ENCODE measurements around the gene VMP1.
"Not testable (repeated sequence)": the region's sequence is repeated elsewhere in the genome, so short reads cannot be mapped to it uniquely, and the experiment has no call there.

Gene VMP1

DNA sequence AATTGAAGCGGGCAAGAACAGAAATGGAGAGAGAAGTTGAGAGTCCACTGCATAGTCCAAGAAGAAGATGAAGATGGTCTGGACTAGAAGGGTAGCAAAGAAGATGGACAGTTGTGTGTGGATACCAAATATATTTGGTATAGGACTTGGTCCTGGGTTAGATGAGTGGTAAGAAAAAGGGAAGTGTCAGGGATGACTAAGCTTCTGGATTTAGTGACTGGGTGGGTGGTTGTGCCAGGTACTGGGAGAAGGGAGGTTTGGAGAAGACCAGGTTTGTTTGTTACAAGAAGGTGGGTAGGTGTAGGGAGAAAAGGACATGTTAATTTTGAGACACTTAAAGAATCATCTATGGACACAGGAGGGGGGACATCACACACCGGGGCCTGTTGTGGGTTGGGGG, 5.4 kb downstream of the VMP1 start:
- no peak for DNase-seq

DNA sequence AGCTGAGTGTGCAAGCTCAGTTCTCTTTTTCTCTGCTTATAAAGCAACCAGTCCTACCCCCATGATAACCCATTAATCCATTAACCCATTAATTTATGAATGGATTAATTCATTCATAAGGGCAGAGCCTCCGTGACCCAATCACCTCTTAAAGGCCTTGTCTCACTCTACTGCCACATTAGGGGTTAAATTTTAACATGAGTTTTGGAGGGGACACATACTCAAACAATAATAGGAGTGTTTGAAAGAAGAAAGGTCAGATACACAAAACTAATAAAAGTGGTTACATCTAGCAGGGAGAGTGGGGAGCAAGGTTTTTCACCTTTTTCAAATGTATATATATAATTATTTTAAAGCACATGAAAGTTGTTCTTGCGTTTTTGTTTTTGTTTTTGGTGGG, 6.8 kb downstream of the VMP1 start:
- no peak for DNase-seq

DNA sequence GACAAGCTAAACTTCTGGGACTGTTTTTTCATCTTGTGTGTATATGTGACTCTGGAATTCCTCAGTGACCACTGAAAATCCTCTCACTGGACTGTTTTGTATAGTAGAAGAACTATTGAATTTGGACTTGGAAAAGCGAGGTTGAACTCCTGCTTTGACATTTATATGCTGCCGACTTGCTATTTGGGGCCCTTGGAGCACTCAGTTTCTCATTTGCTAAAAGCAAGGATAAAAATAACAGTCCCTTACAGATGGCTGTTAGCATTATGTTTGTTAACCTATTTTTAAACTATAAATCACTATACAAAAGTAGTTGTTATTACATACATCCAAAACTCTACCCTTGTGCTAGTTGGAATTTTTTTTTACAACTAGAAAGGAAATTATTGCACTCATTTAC, 9.0 kb downstream of the VMP1 start:
- no peak for DNase-seq

DNA sequence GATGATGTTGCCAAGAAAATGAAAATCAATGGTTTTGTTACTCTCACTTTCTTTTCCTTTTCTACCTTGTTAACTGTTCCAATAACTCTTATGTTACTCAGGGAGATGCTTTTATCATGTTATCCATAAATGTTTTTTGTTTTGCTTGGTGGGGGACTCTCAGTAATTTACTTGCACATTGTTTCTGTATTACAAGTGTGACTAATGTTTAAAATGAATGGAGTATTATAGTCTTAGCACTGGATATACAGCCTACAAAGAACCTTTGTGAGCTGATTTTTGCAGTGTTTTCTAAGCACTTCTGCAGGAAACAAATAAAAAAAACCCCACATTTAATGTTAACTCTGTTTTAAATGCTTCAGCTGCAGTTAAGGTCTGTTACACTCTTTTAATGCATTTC, 12.1 kb downstream of the VMP1 start:
- no peak for DNase-seq

DNA sequence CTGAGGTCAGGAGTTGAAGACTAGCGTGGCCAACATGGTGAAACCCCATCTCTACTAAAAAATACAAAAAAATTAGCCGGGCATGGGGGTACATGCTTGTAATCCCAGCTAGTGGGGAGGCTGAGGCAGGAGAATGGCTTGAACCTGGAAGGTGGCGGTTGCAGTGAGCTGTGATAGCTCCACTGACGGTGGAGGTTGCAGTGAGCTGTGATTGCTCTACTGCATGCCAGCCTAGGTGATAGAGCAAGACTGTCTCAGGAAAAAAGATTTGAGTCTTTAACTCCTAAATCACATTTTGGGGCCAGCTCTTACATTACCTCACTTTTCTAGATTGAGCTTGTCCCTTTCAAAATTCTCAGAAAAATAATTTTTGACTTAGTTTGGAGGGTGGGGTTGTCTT, 15.2 kb downstream of the VMP1 start:
- no peak for DNase-seq

DNA sequence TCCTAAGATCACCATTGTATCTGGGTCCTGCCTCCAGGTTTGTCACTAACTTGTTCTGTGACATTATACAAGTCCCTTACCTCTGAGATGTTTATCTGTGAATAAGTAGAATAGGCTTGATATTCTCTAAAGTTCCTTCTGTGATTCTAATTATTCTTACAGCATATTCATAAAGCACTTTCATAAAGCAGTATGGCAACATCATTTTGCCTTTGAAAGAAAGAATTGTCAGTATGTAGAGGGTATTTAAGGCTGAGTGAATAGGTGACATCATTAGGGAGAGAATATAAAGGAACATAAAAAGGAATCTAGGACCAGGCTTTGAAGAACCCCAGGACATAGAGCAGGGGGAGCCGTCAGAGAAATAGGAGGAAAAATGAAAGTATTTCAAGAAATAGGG, 15.6 kb downstream of the VMP1 start:
- no peak for DNase-seq

DNA sequence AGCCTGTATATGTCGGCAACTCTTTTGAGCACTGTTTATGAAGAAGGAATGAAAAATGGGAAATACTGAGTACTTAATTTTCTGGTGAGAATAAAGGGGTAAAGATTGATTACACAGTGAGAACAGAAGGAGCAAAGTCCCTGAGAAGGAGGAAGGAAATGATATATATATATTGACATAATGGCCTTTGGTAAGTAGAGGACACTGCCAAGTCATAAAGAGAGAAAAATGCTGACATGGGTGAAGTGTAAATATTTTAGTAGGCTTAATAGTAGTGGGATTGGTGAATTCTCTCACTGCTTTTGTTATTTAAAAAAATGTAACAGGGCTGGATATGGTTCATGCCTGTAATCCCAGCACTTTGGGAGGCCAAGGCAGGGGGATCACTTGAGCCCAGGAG, 16.2 kb downstream of the VMP1 start:
- DNase-seq, result no peak

DNA sequence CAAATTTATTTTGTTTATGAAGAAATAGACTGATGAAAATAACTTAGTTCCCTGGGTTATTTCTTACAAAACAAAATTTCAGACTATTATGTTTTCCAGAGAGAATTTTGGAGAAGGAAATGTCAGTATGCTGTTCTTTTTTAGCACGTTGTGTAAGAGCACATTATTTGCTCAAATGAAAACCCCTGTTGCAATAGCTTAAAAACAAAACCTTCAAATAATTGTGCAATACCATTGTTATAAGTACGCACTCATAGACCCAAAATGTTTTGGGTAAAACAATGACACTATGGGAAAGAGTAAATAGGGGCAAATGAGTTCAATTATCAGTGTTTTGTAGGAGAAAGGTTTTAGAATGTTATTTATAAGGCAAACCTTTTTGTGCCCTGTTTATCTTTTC, 18.2 kb downstream of the VMP1 start:
- no peak for DNase-seq

DNA sequence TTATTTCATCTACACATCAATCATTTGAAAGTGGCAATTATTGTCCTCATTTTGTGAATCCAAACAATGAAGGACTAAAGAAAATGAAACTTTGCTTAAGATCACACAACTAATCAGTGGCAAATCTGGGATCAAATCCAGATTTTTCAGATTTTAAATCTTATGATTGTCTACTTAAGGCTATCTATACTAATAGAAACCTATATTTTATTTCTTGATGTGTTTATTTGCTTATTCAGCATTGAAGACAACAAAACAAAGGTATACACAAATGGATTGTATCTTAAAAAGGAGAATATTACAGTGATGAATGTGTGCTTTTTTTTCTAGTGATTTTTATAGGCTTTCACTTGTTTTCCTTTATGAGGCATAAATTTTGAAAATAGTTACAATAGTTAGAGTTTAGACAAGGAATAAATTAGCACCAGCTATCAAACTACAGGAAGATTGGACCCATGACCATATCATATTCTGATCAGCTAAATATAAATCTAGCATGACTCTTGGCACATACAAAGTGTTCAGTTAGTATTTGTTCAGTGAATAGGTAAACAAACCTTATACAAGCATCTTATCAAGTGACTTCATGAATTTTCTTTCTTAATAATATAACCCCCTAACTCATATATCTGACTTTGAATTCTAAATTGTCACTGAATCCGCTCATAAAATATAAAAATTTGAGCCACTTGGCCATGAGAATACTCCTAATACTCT, 20.5 kb downstream of the VMP1 start:
- DNase-seq, result no peak

DNA sequence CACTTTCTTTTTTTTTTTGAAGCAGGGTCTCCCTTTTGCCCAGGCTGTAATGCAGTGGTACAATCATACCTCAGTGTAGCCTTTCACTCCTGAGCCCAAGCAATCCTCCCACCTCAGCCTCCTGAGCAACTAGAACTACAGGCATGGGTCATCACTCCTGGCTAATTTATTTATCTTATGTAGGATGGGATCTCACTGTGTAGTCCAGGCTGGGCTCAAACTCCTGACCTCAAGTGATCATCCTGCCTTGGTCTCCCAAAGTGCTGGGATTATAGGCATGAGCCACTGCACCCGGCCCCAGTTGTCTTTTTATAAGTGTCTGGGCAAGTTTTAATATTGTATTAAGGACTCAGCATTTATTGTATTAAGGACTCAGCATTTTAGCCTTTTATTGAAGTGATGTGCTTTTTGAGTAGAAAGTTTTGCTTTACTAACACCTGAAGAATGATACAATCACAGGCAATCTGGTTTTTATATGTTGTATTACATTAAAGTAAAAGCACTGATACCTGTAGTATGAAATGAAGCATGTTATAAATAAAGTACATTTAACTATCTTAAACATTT, 22.9 kb downstream of the VMP1 start:
- no peak for DNase-seq

DNA sequence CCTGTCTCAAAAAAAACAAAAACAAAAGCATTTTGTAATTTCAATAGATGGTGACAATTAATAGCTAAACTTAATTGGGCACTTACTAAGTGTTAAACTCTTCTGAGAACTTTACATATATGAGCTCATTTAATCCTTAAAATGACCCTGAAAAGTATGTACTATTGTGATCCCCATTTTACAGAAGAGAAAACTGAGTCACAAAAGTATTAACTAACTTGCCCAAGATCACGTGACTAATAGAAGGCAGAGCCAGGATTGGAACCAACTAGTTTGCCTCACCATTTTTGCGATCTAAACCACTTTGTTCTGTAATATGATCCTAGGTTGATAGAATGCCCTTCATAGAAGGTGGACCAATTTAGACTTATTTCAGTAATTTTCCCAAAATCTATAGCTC, 26.2 kb downstream of the VMP1 start:
- no peak for DNase-seq

DNA sequence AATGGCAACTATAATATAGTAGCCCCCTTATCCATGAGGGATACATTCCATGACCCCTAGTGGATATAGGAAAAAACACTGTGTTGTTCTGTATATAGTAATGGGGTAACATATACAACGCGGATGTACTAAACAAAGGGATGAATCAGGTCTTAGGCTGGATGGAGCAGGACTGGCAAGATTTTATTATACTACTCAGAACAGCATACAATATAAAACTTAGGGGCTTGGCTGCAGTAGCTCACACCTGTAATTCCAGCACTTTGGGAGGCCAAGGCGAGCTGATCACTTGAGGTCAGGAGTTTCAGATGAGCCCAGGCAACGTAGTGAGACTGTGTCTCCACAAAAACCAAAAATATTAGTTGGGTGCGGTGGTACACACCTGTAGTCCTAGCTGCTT, 26.8 kb downstream of the VMP1 start:
- no peak for DNase-seq

DNA sequence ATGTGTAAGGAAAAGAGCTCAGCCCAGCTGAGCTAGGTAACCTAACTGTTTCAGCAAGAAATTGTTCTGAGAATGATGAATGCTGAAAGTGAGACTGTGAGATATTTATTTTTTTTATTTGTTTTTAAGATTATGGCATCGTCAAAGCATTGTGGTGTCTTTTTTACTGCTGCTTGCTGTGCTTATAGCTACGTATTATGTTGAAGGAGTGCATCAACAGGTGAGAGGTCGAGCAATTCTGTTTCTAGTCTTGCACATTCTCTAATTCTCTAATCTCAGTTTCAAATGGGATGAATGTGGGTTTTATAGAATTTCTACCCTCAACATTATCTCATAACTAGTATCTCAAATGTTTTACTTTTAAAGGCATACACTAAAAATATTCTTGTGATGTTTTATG, 29.9 kb downstream of the VMP1 start:
- no peak for DNase-seq

DNA sequence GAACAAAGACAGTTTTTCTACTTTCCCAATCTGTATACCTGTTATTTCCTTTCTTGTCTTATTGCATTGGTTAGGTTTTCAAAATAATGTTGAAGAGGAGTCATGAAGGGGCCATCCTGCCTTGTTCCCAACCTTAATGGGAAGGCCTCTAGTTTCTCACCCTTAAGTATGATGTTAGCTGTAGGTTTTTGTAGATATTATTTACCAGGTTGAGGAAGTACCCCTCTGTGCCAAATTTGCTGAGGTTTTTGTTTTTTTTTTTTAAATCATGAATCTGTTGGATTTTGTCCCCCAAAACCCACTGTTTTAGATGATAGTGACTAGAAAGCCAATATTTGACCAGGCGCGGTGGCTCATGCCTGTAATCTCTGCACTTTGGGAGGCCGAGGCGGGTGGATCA, 36.4 kb downstream of the VMP1 start:
- no peak for DNase-seq

DNA sequence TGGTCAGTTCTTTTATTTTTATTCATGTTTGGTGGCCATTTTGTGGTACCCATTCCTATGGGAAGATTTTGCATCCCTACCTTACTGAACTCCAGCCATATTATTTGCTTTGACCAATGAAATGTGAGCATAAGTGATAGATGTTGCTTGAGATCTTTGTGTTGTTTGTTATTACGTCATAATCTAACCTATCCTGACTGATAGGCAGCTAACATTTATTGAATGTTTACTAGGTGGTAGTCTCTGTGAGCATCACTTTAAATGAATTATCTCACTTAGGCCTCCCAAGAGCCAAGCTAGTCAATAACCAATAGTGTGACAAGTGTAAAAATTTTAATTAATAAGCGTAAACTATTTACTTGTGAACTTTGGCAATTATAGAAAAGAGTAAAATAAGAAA, 37.6 kb downstream of the VMP1 start:
- DNase-seq, result no peak

DNA sequence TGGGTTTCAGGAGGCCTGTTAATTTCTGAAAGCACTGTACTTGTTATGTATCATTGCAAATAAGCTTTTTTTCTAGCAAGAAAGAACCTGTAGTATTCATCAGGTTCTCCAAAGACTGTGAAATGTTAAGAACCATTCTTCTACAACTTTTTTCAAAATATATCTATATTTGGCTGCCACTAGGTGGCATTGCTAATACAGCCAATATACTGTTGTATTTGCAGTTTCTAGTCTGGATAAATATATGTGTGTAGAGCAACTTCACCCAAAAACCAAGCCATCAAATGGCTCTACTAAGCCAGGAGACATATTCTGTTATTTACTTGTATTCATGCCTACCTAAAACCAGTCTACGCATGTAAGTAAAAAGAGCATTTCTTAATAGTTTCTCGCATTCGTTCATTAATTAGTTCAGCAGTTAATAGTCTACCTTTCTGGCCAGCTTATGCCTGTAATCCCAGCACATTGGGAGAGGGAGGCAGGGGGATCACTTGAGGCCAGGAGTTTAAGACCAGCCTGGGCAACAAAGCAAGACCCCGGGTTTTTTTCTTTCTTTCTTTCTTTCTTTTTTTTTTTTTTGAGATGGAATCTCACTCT, 39.5 kb downstream of the VMP1 start:
- no peak for DNase-seq

DNA sequence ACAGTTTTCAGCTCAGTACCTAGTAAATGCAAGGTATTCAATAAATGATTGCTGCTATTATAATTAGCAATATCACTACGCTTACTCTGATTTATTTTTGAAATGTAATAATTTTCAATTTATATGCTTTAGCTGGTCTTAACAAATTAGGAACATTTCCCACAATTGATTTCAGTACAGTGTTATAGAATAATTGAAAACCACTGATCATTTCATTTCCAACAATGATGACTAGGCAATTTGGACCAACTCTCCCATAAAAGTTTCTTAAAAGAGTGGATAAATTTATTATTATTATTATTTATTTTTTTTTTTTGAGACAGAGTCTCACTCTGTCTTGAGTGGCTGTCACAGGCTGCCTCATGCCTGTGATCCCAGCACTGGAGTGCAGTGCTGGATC, 41.1 kb downstream of the VMP1 start:
- DNase-seq, result no peak

DNA sequence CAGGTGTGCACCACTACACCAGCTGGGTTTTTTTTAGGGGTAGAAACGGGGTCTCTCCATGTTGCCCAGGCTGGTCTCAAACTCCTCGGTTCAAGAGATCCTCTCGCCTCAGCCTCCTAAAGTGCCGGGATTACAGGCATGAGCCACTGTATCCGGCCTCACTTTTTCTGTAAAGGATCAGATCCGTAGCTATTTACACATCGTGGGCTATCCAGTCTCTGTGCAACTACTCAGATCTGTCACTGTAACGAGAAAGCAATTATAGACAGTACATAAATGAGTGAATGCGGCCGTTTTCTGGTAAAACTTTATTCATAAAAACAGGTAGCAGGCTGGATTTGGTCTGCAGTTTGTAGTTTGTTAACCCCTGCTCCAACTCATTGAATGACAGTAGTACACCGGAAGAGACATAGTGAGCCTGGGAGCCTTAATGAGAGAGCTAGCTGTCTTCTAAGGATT, 44.5 kb downstream of the VMP1 start:
- no peak for DNase-seq

DNA sequence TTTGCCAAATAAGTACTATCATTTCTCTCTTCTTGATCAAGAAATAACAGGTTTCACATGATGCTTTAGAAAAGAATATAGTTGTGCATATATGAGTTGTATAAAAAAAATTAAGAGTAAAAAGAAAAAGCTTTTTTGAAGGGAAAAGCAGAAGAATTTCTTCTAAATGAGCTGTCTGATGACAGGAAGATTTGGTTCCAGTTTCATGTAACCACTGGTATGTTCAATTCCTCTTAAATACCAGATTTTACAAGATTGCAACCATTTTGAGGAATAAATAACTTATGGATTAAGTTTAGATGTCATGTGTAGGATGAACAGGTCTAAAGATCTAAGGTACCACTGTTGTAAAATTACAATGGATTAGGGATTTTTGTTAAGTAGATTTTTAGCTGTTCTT, 45.0 kb downstream of the VMP1 start:
- DNase-seq, result no peak

DNA sequence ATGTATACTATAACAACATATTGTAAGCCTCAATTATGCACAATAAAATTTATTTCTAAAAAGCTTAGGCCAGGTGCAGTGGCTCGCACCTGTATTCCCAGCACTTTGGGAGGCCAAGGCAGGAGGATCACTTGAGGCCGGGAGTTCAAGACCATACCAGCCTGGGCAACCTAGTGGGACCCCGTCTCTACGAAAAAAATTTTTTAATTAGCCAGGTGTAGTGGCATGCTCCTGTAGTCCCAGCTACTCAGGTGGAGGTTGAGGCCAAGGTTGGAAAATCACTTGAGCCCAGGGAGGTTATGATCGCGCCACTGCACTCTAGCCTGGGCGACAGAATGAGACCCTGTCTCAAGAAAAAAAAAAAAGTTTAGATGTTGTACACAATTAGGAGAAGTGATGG, 45.5 kb downstream of the VMP1 start:
- no peak for DNase-seq

DNA sequence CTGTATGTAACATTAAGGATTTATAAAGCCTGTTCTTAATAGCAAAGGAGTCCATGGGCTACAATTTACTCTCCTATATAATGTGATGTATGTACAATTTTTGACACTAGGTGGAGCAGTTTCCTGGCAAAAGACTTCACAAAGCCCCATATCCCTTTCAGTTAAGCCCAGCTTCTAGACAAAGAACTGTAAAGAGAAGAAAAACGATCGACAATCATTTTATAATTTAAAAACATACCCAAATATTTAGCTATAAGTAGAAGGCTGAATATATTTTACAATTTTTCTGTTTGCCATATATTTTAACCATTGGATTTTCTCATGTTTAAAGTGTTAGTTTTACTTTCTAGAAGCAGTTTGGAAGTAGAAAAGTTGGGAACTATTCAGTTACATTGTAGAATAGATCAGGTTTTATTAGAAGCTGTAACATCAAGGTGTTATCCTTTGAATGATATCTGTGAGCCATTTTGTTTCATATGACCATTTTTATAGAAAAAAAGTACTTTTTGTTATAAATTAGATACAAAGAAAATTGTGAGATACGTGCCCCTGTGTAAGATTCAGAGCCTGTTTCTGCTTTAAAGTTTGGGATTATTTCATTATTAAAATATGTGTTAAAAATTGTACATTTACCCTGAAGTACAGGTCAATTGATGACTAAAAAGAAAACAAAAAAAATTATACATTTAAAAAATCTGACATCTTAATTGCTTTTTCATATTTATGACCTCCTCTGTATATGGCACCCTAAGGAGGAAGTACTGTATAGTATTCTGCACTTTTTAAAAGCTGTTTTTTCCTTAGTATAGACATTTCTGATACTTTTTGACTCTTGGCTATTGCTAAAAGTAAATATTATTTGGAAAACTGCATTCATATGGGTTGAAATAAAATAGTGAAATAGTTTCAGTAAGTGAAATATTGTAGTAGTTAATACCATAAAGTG, 46.3 kb downstream of the VMP1 start:
- no peak for DNase-seq

DNA sequence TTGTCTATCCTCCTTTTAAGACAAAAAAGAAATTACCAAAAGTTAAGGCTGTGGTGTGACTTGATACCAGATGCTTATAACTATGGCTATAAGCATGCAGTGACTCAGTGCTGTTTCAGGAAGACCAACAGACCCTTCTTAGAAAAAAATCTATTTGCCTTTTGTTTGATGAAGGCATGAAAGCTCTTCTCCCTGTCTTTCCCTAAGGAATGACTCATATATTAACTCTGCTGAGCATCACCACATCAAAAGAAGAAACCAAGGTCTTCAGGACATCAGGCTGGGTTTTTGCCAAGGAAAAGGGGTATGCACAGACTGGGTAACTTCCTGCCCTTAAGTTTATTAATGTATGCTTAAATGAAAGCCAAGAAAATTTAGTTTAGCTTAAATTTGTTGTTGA, 47.1 kb downstream of the VMP1 start:
- DNase-seq, result no peak

DNA sequence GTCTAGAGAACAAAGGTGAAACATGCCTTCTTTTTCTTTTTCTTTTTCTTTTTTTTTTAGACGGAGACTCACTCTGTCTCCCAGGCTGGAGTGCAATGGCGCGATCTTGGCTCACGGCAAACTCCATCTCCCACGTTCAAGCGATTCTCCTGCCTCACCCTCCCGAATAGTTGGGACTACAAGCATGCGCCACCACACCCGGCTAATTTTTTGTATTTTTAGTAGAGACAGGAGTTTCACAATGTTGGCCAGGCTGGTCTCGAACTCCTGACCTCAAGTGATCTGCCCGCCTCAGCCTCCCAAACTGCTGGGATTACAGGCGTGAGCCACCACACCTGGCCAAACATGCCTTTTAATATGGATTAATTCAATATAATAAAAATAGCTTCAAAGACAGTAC, 47.6 kb downstream of the VMP1 start:
- not testable (repeated sequence) for DNase-seq

All from NK-92 treated with Interleukin-12 subunit alpha and Interleukin-12 subunit beta, amount 100 ng/mL, for 24 hours (cell line).